HG03442 (cell line): ENCODE measurements around the gene P4HA2.
A peak's percentile ranks its signal among the peaks of the same experiment; 100 is the strongest.

ENCODE experiments used
- ATAC-seq: cut with Tn5 transposase; IDR thresholded peaks from one replicate; pipeline ENCODE4 v1.9.1; 2021; ENCODE audit warnings: mild to moderate bottlenecking, moderate library complexity; ENCODE audit not compliant: unreplicated experiment

P4HA2 gene

DNA sequence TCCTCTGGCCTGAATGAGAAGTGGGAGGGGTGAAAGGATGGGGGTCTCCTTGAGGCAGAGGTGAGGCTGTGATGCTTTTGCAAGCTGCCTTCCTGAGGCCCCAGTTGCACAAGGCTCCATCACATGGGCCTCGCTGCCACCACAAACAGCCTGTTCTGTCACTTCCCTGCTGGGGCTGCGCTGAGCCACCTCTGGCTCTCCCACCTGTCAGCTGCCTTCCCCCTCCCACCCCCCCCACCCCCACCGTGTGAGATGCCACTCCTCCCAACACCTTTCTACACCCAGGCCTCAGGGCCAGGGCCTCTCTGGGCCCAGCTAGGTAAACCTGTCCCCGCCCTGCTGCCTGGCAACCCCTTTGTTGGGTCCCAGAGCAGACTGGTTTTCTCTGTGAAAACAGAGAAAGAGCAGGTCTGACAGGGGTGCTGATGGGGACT lies 25.4 kb upstream of the P4HA2 start:
- ATAC-seq: no peak

DNA sequence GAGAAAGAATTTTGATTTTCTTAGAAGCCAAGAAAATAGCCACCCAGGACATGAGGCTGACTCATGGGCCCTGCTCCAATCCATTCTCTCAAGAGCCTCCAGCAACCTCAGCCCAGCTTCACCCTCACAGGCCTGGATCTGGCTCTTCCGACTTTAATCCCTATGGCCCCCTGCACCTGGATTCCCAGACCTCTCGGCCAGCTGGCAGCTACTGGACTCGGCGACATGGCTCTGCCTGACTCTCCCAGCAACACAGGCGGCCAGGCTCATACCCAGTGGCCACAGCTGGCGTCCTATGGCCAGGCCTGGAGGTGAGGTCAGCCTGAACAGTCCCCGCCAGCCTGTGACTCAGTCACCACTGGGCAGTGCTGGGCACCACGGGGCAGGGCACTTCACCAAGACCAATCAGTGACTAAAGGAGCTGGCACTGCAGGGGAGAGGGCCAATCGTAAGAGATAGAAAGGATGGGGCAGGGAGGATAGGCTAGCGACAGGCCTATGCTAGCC lies 23.6 kb upstream of the P4HA2 start:
- no peak for ATAC-seq

DNA sequence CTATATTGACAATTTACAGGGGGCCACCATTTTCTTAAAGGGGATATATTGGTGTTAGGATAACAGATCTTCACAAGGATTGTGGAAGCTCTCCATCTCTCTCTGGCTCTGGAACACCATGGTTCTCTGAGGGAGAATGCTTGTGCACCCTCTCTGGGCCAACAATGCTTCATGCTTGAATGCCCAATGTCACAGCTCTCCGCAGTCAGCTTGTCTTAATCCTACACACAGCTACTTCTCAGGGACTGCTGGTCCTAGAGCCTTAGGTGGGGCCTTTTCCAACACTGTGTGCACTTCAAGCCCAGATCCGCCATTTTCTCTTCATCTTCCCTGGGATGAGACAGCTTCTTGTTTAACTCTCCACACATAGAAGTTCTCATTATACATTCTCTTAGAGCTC lies 22.9 kb upstream of the P4HA2 start:
- no peak for ATAC-seq

DNA sequence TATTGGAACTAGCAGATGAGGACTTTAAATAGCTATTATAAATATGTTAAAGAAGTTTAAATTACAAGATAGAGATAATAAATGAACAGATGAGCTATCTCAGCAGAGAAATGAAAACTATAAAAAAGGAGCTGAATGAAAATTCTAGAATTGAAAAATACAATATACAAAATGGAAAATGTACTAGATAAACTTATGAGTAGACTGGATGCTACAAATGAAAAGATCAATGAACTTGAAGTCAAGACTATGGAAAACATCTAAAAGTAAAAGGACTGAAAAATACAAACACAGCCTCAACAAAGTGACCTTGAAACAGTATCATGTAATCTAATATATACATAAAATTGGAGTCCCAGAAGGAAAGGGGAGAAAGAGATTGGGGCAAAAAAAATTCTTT lies 19.2 kb upstream of the P4HA2 start:
- ATAC-seq: no peak

DNA sequence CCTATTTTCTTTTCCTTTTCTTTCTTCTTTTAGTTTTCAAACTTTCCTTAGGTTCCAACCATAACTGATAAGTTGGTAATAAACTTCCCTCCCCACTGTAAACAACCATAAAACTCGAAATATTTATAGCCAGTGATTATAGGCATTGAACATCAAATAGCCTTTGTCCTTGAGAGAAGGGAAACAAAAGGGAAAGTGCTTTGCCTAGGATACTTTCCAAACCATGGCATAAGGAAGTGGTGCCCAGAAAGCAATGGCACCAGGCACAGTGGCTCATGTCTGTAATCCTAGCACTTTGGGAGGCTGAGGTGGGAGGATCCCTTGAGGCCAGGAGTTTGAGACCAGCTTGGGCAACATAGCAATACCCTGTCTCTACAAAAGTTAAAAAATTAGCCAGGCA lies 17.9 kb upstream of the P4HA2 start:
- no peak for ATAC-seq

DNA sequence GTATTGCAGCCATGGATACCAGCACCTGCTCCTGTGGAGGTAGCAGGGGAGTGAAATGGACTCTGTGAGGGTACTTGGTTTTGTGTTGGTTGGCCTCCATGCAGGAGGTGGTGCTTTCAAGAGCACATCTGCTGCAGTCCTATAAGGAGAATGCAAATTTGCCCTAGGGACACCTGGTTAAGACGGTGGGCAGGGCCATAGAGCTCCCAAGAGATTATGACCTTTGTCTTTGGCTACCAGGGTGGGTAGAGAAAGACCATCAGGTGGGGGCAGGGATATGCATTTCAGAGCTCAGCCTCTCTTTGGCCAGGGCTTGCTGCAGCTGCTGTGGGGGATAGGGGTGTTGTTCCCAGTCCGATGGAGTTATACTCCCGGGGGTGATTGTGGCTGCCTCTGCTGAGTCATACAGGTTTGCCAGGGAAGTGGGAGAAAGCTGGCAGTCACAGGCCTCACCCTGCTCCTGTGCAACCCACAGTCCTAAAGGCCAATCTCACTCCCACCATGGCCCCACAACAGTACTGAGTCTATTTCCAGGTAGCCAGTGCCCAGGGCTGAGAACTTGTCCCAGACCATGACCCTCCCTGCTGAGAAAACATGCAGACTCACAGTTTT lies 15.8 kb upstream of the P4HA2 start:
- no peak for ATAC-seq

DNA sequence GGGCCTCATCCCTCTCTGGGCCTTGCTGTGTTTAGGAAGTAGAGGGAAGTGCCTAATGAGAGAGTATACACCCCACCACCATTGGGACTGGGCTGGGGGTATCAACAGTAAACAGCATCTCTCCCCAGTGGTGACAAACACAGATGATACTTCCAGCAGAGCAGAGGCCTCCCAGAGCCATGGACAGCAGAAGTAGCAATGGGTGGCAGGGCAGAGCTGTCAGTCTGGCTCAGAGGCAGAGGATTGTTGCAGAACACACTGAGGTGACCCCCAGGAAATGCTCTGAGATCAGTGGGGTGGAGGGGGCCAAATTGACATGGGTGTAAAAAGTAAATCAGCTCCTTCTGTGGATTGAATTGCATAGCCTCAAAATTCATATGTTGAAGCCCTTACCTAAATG lies 12.1 kb upstream of the P4HA2 start:
- ATAC-seq: no peak

DNA sequence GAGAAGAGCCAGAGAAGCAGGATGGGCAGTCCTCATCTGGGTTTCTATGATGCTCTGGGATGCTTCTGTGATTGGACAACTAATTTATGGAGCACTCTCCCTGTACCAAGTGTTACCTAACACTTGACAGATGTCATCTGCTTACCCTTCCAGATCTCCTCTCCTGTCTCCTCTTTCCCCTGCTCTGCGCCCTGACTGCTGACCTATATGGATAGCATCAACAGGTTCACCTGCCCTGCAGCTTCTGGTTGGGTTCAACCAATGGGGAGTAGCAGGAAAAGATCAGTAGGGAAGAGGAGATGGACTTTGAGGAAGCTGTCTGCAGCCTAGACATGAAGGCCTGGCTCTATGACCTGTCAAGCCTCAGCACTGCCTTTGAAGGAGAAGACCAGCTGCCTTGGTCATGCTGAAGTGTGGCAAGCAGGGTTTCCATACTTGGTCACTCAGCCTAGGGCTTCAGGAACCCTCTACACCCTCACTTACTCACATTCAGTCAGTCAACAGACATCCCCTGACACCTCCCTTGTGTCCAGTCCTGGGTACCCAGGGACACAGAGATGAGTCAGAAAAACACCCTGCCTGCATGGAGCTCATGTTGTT lies 11.3 kb upstream of the P4HA2 start:
- ATAC-seq: no peak

DNA sequence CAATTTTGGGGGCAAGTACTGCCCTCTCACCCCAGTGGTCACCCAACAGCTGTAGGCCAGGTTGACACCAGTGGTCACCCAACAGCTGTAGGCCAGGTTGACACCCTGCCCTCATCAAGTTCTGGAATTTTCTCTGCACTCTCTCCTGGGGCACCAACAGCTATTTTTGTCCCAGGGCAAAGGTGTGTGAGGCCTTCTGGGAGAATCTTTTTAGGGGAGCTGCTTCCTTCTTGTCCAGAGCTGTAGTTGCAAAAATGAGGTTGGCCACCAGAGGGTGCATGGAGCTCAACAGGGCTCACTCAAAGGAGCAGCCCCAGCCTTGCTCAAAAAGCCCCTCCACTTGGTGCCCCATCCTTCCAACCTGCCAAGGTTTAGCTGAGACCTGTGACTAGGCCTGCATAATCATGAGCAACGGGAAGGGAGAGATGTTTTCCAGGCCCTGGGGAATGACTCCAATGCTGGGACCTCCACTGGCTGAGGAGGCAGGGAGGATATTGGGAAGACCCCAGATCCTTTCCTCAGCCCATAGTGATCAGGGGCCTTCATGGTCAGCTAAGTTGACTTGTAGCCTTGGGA lies 10.6 kb upstream of the P4HA2 start:
- ATAC-seq: peak; percentile 64

DNA sequence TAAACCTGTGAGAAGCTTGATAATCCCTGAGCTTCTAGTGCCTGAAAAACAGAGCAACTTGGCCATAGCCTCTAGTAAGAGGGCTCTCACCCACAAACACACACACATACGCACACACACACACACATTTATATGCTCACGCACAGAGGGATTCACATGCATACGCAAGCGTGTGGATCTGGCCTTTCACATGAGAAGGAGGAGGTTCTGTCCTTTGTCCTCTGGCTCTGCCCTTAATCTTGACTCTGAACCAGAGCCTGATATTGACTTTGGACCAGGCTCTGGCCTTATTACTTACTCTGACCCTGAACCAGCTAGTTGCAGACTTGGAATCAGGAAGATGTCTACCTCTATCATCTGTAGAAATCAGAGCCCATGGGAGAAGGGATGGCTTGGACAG lies 10.0 kb upstream of the P4HA2 start:
- ATAC-seq: no peak

DNA sequence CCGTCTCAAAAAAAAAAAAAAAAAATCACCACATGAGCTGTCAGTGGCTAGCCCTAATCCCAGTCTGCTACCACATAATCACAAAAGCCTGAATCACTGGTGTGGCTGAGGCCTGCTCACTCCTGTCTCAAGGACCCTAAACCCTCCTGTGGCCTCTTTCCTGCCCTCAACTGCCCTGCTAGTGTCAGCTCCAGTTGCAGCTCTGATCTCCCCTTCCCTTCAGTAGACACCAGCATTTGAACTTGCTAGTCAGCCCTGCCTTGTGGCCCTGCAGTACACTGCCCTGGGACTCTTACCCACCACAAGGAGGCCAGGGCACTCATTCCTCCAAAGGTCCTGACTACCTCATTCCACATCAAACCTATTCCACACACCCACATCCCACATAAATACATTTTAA lies 9.5 kb upstream of the P4HA2 start:
- no peak for ATAC-seq

DNA sequence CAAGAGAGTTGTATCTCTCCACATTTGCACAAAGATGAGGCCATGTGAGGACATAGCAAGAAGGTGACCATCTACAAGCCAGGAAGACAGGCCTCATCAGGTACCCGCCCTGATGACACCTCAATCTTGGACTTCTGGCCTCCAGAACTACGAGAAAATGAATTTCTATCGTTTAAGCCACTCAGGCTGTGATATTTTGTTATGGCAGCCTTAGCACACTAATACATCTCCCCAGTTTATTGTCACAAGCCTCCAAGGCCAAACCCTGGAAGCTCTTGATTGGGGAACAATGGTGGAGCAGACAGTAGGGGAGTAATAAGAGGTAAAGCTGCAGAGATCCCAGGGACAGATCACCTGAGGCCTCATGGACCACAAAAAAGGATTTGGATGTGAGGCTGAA lies 7.7 kb upstream of the P4HA2 start:
- no peak for ATAC-seq

DNA sequence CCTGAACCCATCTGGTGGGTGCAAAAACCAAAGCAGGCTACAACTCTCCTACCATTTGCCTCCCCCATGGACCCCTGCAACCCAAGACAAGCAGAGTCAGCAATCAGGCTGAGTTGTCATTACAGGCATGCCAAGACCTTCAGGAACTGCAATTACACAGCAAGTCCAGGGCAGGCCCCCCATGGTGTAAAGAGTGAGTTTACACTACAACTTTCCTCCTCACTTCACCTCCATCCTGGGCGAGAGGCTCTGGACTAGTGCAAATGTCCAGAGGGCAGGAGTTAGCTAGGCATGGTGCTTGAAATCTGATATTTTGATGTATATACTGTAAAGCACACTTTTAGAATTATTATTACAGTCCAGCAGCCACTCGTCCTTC lies 7.0 kb upstream of the P4HA2 start:
- no peak for ATAC-seq

DNA sequence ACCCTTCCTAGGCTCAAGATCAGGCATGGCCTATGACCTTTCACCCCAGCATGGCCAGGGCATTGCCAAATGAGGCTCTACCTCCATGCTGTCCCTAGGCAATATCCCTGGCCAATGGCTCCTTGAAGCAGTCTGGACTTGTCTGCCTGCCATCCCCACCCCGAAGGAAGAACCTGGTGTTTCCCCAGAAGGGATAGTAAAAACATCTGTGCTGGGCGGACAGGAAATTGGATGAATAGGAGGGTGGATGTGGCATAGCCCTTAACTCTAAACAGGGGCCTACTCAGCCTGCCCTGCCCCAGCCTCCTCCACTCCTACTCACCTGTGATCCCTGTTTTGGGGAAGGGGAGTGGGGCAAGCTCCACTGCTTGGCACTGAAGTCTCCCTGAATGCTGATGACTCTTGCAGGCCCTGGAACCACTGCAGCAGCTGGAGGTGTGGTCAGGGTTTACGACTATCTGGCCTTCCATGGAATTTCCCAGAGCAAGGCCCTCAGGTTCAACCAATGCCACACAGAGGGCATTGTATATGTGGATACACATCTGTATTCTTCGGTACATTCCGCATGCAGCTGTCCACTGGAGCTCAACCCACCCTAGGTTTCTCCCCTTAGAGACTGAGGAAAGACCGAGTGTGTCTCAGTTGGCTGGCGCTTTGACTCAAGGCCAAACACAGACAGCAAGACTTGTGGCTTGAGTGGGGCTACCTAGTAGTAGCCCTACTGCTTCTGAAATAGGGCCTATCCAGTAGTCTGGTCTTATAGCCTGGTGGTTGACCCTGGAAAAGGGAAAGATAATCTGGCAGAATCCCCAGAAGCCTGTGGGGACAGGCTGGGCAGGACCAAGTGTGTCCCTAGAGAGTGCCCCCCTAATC lies 6.4 kb upstream of the P4HA2 start:
- ATAC-seq: no peak

DNA sequence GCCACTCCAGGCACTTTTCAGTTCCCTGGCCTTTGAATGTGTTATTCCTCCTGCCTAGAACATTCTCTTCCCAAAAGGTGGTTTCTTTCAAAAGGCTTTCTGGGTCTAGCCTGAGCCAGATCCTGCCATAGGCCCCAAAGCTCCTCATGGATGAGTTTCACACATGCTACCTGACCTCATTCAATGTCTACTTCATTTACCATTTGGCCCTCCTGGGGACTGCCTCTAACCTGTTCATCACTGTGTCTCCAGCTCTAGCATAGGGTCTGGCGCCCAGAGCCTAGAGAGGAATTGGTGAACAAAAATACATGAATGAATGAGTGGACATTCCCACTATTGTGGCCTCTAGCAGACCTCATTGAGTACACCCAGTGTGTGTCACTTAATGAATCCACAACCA lies 5.4 kb upstream of the P4HA2 start:
- no peak for ATAC-seq

DNA sequence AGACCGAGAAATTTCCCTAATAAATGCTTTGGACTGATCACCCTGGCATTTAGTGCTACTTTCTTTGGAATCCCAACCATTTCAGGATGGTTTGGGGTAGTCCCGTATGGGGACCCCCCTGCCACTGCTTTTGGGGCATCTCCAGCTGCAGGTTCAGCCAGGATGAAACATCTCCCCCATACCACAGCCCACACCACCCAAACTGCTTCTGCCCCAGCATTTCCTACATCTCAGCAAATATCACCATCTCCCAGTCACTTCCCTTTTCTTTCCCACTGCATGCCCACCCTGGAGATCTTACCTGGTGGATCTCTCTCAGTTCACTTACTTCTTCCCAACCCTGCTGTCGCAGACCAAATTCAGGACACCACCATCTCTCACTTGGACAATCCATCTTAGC lies 4.8 kb upstream of the P4HA2 start:
- no peak for ATAC-seq

DNA sequence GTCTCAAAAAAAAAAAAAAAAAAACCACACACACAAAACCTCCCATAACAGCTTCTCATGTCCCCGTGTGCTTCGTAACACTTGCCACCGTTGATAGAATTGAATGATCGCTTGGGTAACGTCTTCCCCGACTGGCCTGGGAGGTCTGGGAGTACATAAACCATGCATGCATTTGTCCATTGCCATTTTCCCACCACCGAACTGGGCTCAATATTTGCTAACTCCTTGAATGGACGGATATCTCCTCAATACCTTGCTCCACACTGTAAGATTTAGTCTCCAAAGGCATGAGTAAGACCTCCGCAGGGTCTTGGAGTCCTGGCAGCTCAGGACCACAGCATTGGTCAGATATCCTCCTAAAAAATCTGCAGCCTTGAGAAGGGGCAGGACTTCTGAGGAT lies 3.2 kb upstream of the P4HA2 start:
- no peak for ATAC-seq

DNA sequence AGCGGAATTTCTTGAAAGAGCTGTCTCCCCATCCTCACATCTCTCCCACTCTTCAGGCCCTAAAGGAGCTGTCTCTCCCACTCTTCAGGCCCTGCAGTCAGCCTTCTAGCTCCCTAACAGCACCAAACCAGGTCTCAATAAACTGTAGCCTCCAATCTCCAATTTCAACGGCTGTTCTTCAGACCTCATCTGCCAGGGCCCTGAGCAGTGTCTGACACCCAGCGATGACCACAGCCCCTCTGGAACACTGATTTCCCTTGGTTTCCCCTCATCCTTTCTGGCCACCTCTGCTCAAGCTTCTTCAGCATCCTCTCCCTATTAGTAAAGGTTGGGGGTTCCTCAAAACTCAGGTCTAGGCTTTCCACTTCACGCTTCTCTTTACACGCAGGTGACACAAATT lies 1.6 kb upstream of the P4HA2 start:
- no peak for ATAC-seq

DNA sequence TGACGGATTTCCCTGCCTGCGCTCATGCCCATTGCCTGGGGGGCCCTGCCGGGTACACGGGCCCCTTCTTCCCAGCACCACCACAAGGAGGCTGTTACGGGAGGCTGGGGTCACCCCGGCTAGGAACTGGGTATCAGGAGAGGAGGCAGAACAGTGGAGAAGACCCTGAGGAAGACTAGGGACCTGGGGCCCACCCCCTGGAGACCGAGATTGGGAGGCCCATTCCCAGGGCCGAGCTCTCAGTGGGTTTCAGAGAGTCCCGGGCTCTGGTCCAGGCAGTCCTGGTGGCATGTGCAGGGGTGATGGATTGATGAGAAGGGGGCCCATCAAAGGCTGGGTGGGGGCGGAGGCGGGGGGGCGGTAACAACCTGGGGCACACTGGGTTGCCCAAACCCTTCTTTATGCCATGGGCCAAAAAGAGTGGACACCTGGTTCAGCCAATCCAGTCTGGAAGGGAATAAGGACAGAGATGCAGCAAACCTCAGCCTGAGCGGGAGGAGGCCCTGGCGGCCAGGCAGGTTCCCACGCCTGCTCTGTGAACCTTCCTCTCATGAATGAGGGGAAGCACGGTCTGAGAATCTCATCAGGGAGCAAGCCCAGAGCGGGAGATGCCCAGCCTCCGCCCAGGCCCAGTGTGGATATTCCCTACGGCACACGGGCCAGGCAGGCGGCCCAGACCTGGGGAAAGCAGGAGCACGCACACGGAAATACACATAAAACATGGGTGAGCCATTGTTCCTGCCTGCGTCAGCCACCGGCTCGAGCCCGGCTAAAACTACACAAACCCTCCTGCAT lies 785 bp upstream of the P4HA2 start:
- ATAC-seq: peak; percentile 4

DNA sequence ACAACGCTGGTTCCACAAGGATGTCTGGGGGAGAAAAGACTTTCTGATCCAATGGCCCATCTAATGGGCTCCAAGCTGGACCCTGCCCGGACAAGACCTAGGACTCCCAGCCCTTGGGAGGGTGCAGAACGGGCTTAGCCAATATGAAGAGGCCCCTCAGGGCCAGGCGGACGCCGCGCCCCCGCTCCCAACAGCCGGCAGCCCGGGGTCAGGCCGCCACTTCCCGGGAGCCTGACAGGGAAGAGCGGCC lies 493 bp downstream of the P4HA2 start:
- ATAC-seq: no peak

DNA sequence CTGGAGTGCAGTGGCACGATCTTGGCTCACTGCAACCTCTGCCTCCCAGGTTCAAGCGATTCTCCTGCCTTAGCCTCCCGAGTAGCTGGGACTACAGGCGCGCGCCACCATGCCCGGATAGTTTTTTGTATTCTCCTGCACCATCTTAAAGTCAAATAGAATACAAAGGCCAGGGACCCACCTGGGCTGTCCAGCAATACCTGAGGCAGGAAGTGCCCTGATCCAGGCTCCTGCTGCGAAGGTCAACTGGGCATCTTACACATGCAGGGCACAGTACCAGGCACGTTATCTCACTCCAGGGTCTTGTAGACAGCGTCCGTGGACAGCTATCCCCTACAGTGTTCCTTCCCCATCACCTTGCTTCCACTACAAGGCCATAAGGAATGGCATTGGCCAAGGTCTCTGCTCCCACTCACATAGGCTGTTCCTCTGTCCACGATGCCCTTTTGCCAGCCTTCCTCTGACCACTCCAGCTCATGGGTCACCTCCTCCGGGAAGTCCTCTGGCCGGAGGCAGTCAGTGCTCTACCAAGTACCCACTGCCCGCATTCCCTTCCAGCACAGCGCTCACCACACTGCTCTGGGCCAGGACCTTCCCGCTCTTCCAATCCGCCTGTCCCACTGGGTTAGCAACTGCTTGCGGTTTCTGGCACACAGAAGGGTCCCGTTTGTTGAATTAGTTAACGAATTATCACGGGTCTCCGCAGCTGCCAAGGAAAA lies 978 bp downstream of the P4HA2 start:
- ATAC-seq: no peak
